HepG2 (cell line): ENCODE measurements around the gene BOD1. TPM values are rescaled to one million over a fixed set of nuclear protein-coding genes. Genes with fewer than 3 reads are reported as not detected.

Experiments used
- CEBPG ChIP-seq: IDR thresholded peaks from 2 replicates; pipeline ENCODE4 v1.6.1; 2016
- GATAD1 ChIP-seq: IDR thresholded peaks from 2 replicates; pipeline ENCODE4 v1.6.1; 2016; ENCODE audit warnings: missing genetic modification reagents, missing compliant biosample characterization
- GZF1 ChIP-seq: sonication (generic); formaldehyde crosslinking; IDR thresholded peaks from 2 replicates; pipeline ENCODE4 v1.5.1; 2020; ENCODE audit warnings: mild to moderate bottlenecking, missing genetic modification reagents
- HOXA5 ChIP-seq: sonication (generic); formaldehyde crosslinking; IDR thresholded peaks from 2 replicates; pipeline ENCODE4 v1.4.0; 2020; ENCODE audit warnings: missing genetic modification reagents
- JARID2 ChIP-seq: sonication (generic); formaldehyde crosslinking; IDR thresholded peaks from 2 replicates; pipeline ENCODE4 v1.8.1; 2023; ENCODE audit warnings: missing genetic modification reagents, inconsistent platforms; ENCODE audit not compliant: insufficient replicate concordance
- KDM5A ChIP-seq: fragments of 200-600 bp; sonication (generic); IDR thresholded peaks from 2 replicates; pipeline ENCODE4 v1.7.0; 2018; ENCODE audit warnings: antibody characterized with exemption, mild to moderate bottlenecking, low read length, borderline replicate concordance
- MATR3 ChIP-seq: sonication (generic); formaldehyde crosslinking; IDR thresholded peaks from 2 replicates; pipeline ENCODE4 v1.4.0; 2020; ENCODE audit warnings: missing genetic modification reagents
- REXO4 ChIP-seq: sonication (generic); formaldehyde crosslinking; IDR thresholded peaks from 2 replicates; pipeline ENCODE4 v1.8.0; 2022; ENCODE audit warnings: missing genetic modification reagents, mild to moderate bottlenecking, borderline replicate concordance
- SRSF9 ChIP-seq: fragments of 200-400 bp; formaldehyde crosslinking; IDR thresholded peaks from 2 replicates; pipeline ENCODE4 v1.6.1; 2018; ENCODE audit warnings: borderline replicate concordance, mild to moderate bottlenecking, low read depth, low read length; ENCODE audit not compliant: insufficient read depth, poor library complexity, severe bottlenecking
- TARDBP ChIP-seq: sonication (generic); formaldehyde crosslinking; IDR thresholded peaks from 2 replicates; pipeline ENCODE4 v1.8.0; 2022; ENCODE audit warnings: mild to moderate bottlenecking, missing genetic modification reagents
- TCF7L2 ChIP-seq: IDR thresholded peaks from 2 replicates; pipeline ENCODE4 v1.6.1; 2011; ENCODE audit warnings: mild to moderate bottlenecking, low read depth, low read length, moderate library complexity
- WIZ ChIP-seq: sonication (generic); formaldehyde crosslinking; IDR thresholded peaks from 2 replicates; pipeline ENCODE4 v1.5.1; 2020; ENCODE audit warnings: mild to moderate bottlenecking, missing genetic modification reagents
- ZNF12 ChIP-seq: sonication (generic); formaldehyde crosslinking; IDR thresholded peaks from 2 replicates; pipeline ENCODE4 v1.5.0; 2020; ENCODE audit warnings: missing genetic modification reagents
- ZNF235 ChIP-seq: sonication (generic); formaldehyde crosslinking; IDR thresholded peaks from 2 replicates; pipeline ENCODE4 v1.8.1; 2023; ENCODE audit warnings: mild to moderate bottlenecking, missing genetic modification reagents, borderline replicate concordance
- ZNF256 ChIP-seq: sonication (generic); formaldehyde crosslinking; conservative IDR thresholded peaks from 2 replicates; pipeline ENCODE4 v1.4.0; 2020; ENCODE audit warnings: missing genetic modification reagents
- ZNF367 ChIP-seq: sonication (generic); formaldehyde crosslinking; IDR thresholded peaks from 2 replicates; pipeline ENCODE4 v1.4.0; 2020; ENCODE audit warnings: missing genetic modification reagents, borderline replicate concordance
- ZNF44 ChIP-seq: sonication (generic); formaldehyde crosslinking; IDR thresholded peaks from 2 replicates; pipeline ENCODE4 v1.5.1; 2020; ENCODE audit warnings: mild to moderate bottlenecking, missing genetic modification reagents
- ZNF496 ChIP-seq: sonication (generic); formaldehyde crosslinking; IDR thresholded peaks from 2 replicates; pipeline ENCODE4 v1.8.1; 2023; ENCODE audit warnings: mild to moderate bottlenecking, moderate library complexity, missing genetic modification reagents; ENCODE audit not compliant: insufficient replicate concordance
- ZNF550 ChIP-seq: sonication (generic); formaldehyde crosslinking; IDR thresholded peaks from 2 replicates; pipeline ENCODE4 v1.4.0; 2020; ENCODE audit warnings: mild to moderate bottlenecking, missing genetic modification reagents, borderline replicate concordance
- ZSCAN29 ChIP-seq: sonication (generic); formaldehyde crosslinking; conservative IDR thresholded peaks from 2 replicates; pipeline ENCODE4 v1.4.0; 2020; ENCODE audit warnings: mild to moderate bottlenecking, missing genetic modification reagents
- polyA plus RNA-seq, 8 experiments: library from polyadenylated mRNA; depleted of rRNA in 3 of 8; stranded (reverse) in 7 of 8; unstranded in 1 of 8; fragments of >200 nt; fragmentation: Illumina TruSeq in 4 of 8; extraction: Trizol in 4 of 8; gene quantifications; 2 replicates each; pipeline versions ENCODE4 v1.2.1 to v1.2.3, GENCODE V29; 2011 to 2016; ENCODE audit warnings: low read depth in 4 of 8, missing spikeins in 1 of 8, mixed read lengths in 1 of 8; ENCODE audit not compliant: insufficient read depth in 1 of 8
- total RNA-seq, 5 experiments: library from RNA; depleted of rRNA; stranded (reverse); fragments of >200 nt; fragmentation: Illumina TruSeq; extraction: Trizol; gene quantifications; 2 replicates each; pipeline ENCODE4 v1.2.3, GENCODE V29; 2016; ENCODE audit warnings: low read depth in 1 of 5
- TF ChIP-seq, protein P1 (sequence below): sonication (generic); formaldehyde crosslinking; IDR thresholded peaks from 2 replicates; pipeline ENCODE4 v1.5.0; 2020; ENCODE audit warnings: mild to moderate bottlenecking, missing genetic modification reagents, borderline replicate concordance
- TF ChIP-seq, protein P2 (sequence below): IDR thresholded peaks from 2 replicates; pipeline ENCODE4 v1.6.1; 2016; ENCODE audit warnings: missing biosample characterization, missing genetic modification reagents, low read depth

The BOD1 gene
- total and polyA plus RNA-seq, 2 of the 13 experiments (the other 11 are each of a cell fraction or from before 2014, with no cell fraction given), result 81.5 to 103 TPM

DNA sequence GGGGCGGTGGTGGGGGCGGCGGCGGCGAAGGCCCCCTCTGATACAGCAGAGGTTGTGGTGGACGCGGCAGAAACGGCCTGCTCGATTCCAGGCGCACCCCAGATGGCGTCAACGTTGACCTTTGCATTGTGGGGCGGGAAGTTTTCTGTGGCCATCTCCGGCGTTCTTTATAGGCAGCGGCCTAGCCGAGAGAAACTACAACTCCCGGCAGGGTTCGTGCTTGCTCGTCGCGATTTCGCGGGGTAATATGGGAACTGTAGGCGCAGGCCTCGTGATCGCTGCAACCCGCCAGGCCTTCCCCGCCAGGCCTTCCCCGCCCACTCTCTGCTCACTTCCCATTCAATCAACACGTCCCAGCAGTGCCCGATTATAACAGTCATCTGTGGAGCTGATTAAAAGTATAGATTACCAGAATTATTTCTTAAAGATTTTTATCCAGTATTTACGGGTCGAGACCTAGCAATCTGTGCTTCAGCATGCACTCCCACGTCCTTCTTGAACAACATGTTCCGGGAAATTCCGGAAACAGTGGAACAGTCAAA lies at the start of gene BOD1 (continued):
- TF ChIP-seq, protein P1, sequence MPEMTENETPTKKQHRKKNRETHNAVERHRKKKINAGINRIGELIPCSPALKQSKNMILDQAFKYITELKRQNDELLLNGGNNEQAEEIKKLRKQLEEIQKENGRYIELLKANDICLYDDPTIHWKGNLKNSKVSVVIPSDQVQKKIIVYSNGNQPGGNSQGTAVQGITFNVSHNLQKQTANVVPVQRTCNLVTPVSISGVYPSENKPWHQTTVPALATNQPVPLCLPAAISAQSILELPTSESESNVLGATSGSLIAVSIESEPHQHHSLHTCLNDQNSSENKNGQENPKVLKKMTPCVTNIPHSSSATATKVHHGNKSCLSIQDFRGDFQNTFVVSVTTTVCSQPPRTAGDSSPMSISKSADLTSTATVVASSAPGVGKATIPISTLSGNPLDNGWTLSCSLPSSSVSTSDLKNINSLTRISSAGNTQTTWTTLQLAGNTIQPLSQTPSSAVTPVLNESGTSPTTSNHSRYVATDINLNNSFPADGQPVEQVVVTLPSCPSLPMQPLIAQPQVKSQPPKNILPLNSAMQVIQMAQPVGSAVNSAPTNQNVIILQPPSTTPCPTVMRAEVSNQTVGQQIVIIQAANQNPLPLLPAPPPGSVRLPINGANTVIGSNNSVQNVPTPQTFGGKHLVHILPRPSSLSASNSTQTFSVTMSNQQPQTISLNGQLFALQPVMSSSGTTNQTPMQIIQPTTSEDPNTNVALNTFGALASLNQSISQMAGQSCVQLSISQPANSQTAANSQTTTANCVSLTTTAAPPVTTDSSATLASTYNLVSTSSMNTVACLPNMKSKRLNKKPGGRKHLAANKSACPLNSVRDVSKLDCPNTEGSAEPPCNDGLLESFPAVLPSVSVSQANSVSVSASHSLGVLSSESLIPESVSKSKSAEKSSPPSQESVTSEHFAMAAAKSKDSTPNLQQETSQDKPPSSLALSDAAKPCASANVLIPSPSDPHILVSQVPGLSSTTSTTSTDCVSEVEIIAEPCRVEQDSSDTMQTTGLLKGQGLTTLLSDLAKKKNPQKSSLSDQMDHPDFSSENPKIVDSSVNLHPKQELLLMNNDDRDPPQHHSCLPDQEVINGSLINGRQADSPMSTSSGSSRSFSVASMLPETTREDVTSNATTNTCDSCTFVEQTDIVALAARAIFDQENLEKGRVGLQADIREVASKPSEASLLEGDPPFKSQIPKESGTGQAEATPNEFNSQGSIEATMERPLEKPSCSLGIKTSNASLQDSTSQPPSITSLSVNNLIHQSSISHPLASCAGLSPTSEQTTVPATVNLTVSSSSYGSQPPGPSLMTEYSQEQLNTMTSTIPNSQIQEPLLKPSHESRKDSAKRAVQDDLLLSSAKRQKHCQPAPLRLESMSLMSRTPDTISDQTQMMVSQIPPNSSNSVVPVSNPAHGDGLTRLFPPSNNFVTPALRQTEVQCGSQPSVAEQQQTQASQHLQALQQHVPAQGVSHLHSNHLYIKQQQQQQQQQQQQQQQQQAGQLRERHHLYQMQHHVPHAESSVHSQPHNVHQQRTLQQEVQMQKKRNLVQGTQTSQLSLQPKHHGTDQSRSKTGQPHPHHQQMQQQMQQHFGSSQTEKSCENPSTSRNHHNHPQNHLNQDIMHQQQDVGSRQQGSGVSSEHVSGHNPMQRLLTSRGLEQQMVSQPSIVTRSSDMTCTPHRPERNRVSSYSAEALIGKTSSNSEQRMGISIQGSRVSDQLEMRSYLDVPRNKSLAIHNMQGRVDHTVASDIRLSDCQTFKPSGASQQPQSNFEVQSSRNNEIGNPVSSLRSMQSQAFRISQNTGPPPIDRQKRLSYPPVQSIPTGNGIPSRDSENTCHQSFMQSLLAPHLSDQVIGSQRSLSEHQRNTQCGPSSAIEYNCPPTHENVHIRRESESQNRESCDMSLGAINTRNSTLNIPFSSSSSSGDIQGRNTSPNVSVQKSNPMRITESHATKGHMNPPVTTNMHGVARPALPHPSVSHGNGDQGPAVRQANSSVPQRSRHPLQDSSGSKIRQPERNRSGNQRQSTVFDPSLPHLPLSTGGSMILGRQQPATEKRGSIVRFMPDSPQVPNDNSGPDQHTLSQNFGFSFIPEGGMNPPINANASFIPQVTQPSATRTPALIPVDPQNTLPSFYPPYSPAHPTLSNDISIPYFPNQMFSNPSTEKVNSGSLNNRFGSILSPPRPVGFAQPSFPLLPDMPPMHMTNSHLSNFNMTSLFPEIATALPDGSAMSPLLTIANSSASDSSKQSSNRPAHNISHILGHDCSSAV (CRISPR knock-in tag), result 0 out of 2 replicates have a peak, but pooled peaks have one; percentile 65
- no peak for TF ChIP-seq SRSF9
- 0 out of 2 replicates have a peak, but pooled peaks have one; percentile 31 for TF ChIP-seq ZNF12 (CRISPR knock-in tag)
- TF ChIP-seq MATR3 (CRISPR knock-in tag), result no peak
- TF ChIP-seq KDM5A, result peak; percentile 43; the same call in 1 of the 2 replicates
- no peak for TF ChIP-seq ZNF367 (CRISPR knock-in tag)
- TF ChIP-seq GATAD1 (CRISPR knock-in tag), result peak; percentile 92
- TF ChIP-seq, protein P2, sequence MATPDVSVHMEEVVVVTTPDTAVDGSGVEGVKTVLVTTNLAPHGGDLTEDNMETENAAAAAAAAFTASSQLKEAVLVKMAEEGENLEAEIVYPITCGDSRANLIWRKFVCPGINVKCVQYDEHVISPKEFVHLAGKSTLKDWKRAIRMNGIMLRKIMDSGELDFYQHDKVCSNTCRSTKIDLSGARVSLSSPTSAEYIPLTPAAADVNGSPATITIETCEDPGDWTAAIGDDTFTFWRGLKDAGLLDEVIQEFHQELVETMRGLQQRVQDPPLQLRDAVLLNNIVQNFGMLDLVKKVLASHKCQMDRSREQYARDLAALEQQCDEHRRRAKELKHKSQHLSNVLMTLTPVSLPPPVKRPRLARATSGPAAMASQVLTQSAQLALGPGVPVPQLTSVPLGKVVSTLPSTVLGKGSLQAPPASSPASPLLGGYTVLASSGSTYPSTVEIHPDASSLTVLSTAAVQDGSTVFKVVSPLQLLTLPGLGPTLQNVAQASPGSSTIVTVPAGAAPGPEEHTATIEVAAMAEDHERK, result peak; percentile 57; the same call in 1 of the 2 replicates
- TF ChIP-seq TARDBP, result peak; percentile 74
- TF ChIP-seq ZNF256 (CRISPR knock-in tag), result no peak
- no peak; the same call in 1 of the 2 replicates for TF ChIP-seq HOXA5 (CRISPR knock-in tag)
- TF ChIP-seq TCF7L2, result no peak
- no peak for TF ChIP-seq GZF1 (CRISPR knock-in tag)
- no peak for TF ChIP-seq WIZ
- no peak for TF ChIP-seq ZNF496
- TF ChIP-seq ZNF235, result no peak
- TF ChIP-seq CEBPG (CRISPR knock-in tag), result peak; percentile 33; the same call in 1 of the 2 replicates
- no peak for TF ChIP-seq ZNF550
- TF ChIP-seq REXO4 (CRISPR knock-in tag), result no peak
- no peak for TF ChIP-seq ZNF44 (CRISPR knock-in tag)
- TF ChIP-seq JARID2 (CRISPR knock-in tag), result no peak
- no peak for TF ChIP-seq ZSCAN29
